A673 (cell line): ENCODE measurements around the gene ART4.

Experiments
- EZH2 ChIP-seq: fragments of 200-600 bp; sonication (generic); IDR thresholded peaks from 2 replicates; pipeline ENCODE4 v1.6.1; 2017; ENCODE audit warnings: borderline replicate concordance, low read depth, mild to moderate bottlenecking, mixed read lengths, antibody characterized with exemption, low read length; ENCODE audit not compliant: poor library complexity, severe bottlenecking
- TF ChIP-seq, protein P1 (sequence below): fragments of 300-800, 200-600 bp; sonication (generic); conservative IDR thresholded peaks from 2 replicates; pipeline ENCODE4 v1.5.1; 2017; ENCODE audit warnings: low read depth, mild to moderate bottlenecking, antibody characterized with exemption, low read length, moderate library complexity, mixed read lengths

DNA sequence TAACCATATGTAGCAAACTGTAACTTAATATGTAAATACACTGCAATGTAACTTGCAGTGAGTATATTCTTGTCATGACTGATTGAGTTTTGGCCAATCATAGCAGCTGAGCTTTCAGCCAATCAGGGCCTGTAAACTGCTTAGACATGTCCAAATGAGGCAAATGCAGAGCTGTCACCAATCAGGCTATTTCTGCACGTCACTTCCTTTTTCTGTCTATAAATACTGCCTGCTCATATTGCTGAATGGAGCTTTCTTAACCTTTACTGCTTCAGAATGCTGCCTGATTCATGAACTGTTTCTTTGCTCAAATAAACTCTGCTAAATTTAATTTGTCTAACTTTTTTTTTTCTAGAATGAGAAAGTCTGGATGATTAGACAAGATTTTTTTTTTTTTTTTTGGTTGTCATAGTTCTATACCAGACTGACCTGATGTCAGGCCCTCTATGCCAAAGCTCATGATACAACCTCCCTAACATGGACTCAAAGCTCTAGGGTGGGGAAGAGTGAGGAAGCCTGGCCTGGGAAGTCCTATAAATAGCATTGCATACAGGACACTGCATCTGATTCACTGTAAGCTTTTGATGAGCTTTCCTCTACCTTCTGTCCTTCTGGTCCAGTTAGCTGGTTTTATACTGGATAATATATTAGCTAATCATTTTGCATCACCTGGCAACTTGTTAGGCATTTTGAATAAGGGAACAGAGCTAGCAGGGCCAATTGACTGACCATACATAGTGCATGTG lies 30.3 kb upstream of the ART4 start:
- TF ChIP-seq, protein P1, sequence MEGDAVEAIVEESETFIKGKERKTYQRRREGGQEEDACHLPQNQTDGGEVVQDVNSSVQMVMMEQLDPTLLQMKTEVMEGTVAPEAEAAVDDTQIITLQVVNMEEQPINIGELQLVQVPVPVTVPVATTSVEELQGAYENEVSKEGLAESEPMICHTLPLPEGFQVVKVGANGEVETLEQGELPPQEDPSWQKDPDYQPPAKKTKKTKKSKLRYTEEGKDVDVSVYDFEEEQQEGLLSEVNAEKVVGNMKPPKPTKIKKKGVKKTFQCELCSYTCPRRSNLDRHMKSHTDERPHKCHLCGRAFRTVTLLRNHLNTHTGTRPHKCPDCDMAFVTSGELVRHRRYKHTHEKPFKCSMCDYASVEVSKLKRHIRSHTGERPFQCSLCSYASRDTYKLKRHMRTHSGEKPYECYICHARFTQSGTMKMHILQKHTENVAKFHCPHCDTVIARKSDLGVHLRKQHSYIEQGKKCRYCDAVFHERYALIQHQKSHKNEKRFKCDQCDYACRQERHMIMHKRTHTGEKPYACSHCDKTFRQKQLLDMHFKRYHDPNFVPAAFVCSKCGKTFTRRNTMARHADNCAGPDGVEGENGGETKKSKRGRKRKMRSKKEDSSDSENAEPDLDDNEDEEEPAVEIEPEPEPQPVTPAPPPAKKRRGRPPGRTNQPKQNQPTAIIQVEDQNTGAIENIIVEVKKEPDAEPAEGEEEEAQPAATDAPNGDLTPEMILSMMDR, result no peak
- no peak for TF ChIP-seq EZH2
